PC-3 (cell line): ENCODE measurements around the gene MYO18A. TPM values are rescaled to one million over a fixed set of nuclear protein-coding genes. Genes with fewer than 3 reads are reported as not detected.

ENCODE experiments used
- ATAC-seq: fragments of 200-7000 bp; cut with Tn5 transposase; 2 replicates; pipeline ENCODE4 v1.9.1; 2020; ENCODE audit warnings: mild to moderate bottlenecking, moderate library complexity
- BruUV-seq: library from RNA; stranded (reverse); fragments of 400-500 nt; replicated peaks from 2 replicates; lab custom pipeline; 2021; lab: Mats Ljungman, UMichigan
- CTCF ChIA-PET: fragments of 300-600 bp; sonication (Branson Sonifier 250); formaldehyde crosslinking; loops from one replicate; lab custom pipeline; 2022; ENCODE audit warnings: antibody characterized with exemption; lab: Charles Lee
- POLR2A ChIA-PET: fragments of 300-600 bp; sonication (Branson Sonifier 250); formaldehyde crosslinking; loops from one replicate; lab custom pipeline; 2022; ENCODE audit warnings: antibody characterized with exemption; ENCODE audit not compliant: unreplicated experiment; lab: Charles Lee
- DNase-seq: peaks from one replicate; pipeline ENCODE4 v3.0.0-alpha.2; 2015
- H2AFZ ChIP-seq: fragments of 300-600 bp; sonication (generic); 2 replicates; pipeline ENCODE4 v1.6.0; 2016; ENCODE audit warnings: antibody characterized with exemption, low read length
- H3F3A ChIP-seq: fragments of 300-600 bp; sonication (generic); one replicate; pipeline ENCODE4 v1.6.0; 2017; ENCODE audit warnings: antibody characterized with exemption, low read length, control low read depth, mild to moderate bottlenecking; ENCODE audit not compliant: unreplicated experiment
- H3K27ac ChIP-seq: fragments of 300-600 bp; sonication (generic); 2 replicates; pipeline ENCODE4 v1.5.1; 2016; ENCODE audit warnings: mild to moderate bottlenecking, low read length
- H3K27me3 ChIP-seq: fragments of 300-600 bp; sonication (generic); 2 replicates; pipeline ENCODE4 v1.6.1; 2016; ENCODE audit warnings: low read length, mixed read lengths
- H3K36me3 ChIP-seq: fragments of 300-600 bp; sonication (generic); 2 replicates; pipeline ENCODE4 v1.6.1; 2016; ENCODE audit warnings: low read depth, mixed run types, low read length, mixed read lengths
- H3K4me1 ChIP-seq: fragments of 300-600 bp; sonication (generic); 2 replicates; pipeline ENCODE4 v1.5.1; 2016; ENCODE audit warnings: low read length; ENCODE audit not compliant: insufficient read depth
- H3K4me2 ChIP-seq: fragments of 300-600 bp; sonication (generic); 2 replicates; pipeline ENCODE4 v1.6.0; 2016; ENCODE audit warnings: low read length
- H3K4me3 ChIP-seq: fragments of 300-600 bp; sonication (generic); 2 replicates; pipeline ENCODE4 v1.5.1; 2016; ENCODE audit warnings: mild to moderate bottlenecking, low read length, mixed read lengths
- H3K79me2 ChIP-seq: fragments of 300-600 bp; sonication (generic); 2 replicates; pipeline ENCODE4 v1.6.1; 2017; ENCODE audit warnings: low read length, mixed read lengths
- H3K9ac ChIP-seq: fragments of 300-600 bp; sonication (generic); 2 replicates; pipeline ENCODE4 v1.6.0; 2016; ENCODE audit warnings: mild to moderate bottlenecking, low read length
- H3K9me2 ChIP-seq: fragments of 300-600 bp; sonication (generic); replicated peaks from 2 replicates; pipeline ENCODE4 v1.6.1; 2016; ENCODE audit warnings: mixed run types, low read length, mixed read lengths
- H3K9me3 ChIP-seq: fragments of 300-600 bp; sonication (generic); 2 replicates; pipeline ENCODE4 v1.6.1; 2016; ENCODE audit warnings: low read length, mixed read lengths
- H4K20me1 ChIP-seq: fragments of 300-600 bp; sonication (generic); 2 replicates; pipeline ENCODE4 v1.6.1; 2016; ENCODE audit warnings: low read length, mixed read lengths
- EZH2 ChIP-seq: fragments of 300-600 bp; sonication (generic); IDR thresholded peaks from one replicate; pipeline ENCODE4 v1.6.1; 2017; ENCODE audit warnings: antibody characterized with exemption, mild to moderate bottlenecking, low read length; ENCODE audit not compliant: unreplicated experiment
- EZH2phosphoT487 ChIP-seq: fragments of 300-600 bp; sonication (generic); IDR thresholded peaks from 2 replicates; pipeline ENCODE4 v1.6.1; 2018; ENCODE audit warnings: mild to moderate bottlenecking, antibody characterized with exemption, low read length, borderline replicate concordance
- intact Hi-C: fragments of 100-400 bp; cut with micrococcal nuclease; formaldehyde crosslinking; loops from 2 replicates; pipeline ENCODE4 v1.9.0; 2023
- total RNA-seq: library from RNA; depleted of rRNA; stranded (reverse); fragments of >200 nt; gene quantifications from 2 replicates; pipeline ENCODE4 v1.2.3, GENCODE V29; 2014
- TF ChIP-seq, protein P1 (sequence below): fragments of 300-600 bp; sonication (generic); conservative IDR thresholded peaks from 2 replicates; pipeline ENCODE4 v1.5.1; 2017; ENCODE audit warnings: antibody characterized with exemption, low read depth, mild to moderate bottlenecking, low read length

MYO18A gene
- total RNA-seq, 1 experiment from 2014 or later = 28.0 TPM

DNA sequence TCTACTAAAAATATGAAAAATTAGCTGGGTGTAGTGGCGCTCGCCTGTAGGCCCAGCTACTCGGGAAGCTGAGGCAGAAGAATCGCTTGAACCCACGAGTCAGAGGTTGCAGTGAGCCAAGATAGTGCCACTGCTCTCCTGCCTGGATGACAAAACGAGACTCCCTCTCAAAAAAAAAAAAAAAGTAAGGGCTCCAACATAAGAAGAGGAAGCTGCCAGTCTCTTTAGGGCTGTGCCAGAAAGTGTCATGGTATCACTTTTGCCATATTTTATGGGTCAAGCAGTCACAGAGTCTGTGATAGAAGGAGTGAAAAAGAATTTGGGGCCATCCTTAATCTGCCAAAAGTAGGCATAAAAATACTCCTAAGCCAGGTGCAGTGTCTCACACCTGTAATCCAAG, 138.6 kb downstream of the MYO18A start:
- H3K9me2 ChIP-seq = no peaks in the 10 kb centered on the region
- DNase-seq = no peak
- H3K4me3 ChIP-seq = no peak overlapping the region
- BruUV-seq = no TSS peak
- H3K4me1 ChIP-seq = no peaks in the 10 kb centered on the region
- intact Hi-C loops = no loop called here
- H3K27ac ChIP-seq = no peak overlapping the region
- H3F3A ChIP-seq = no peaks in the 10 kb centered on the region
- CTCF ChIA-PET = no interaction called here
- H3K27me3 ChIP-seq = peaks cover 37% of the 10 kb centered on the region
- H2AFZ ChIP-seq = no peak overlapping the region
- H3K9me3 ChIP-seq = no peaks in the 10 kb centered on the region
- ATAC-seq = no peak
- POLR2A ChIA-PET = no interaction called here
- H3K9ac ChIP-seq = no peak overlapping the region
- H3K79me2 ChIP-seq = no peaks in the 10 kb centered on the region
- H4K20me1 ChIP-seq = no peaks in the 10 kb centered on the region
- TF ChIP-seq EZH2 (no peak), EZH2phosphoT487 (no peak)
- TF ChIP-seq, protein P1, sequence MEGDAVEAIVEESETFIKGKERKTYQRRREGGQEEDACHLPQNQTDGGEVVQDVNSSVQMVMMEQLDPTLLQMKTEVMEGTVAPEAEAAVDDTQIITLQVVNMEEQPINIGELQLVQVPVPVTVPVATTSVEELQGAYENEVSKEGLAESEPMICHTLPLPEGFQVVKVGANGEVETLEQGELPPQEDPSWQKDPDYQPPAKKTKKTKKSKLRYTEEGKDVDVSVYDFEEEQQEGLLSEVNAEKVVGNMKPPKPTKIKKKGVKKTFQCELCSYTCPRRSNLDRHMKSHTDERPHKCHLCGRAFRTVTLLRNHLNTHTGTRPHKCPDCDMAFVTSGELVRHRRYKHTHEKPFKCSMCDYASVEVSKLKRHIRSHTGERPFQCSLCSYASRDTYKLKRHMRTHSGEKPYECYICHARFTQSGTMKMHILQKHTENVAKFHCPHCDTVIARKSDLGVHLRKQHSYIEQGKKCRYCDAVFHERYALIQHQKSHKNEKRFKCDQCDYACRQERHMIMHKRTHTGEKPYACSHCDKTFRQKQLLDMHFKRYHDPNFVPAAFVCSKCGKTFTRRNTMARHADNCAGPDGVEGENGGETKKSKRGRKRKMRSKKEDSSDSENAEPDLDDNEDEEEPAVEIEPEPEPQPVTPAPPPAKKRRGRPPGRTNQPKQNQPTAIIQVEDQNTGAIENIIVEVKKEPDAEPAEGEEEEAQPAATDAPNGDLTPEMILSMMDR = no peak
- H3K36me3 ChIP-seq = no peaks in the 10 kb centered on the region
- H3K4me2 ChIP-seq = no peak overlapping the region

DNA sequence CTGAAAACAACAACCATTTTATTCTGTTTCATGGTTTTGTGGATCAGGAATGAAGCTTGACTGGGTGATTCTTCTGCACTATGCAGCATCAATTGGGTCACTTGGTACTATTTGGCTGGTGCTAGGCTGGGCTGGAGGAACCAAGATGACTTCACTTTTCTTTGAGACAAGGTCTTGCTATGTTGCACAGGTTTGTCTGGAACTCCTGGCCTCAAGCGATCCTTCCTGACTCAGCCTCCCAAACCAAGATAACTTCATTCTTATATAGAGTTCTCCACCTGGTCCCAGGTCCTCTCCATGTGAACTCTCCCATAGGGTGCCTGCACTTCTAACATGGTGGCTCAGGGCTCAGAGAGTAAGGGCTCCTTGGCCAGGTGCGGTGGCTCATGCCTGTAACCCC, 139.1 kb downstream of the MYO18A start:
- intact Hi-C loops = no loop called here

More for the DNA sequence above, 139.1 kb downstream of the MYO18A start:
- no peak for DNase-seq
- POLR2A ChIA-PET = no interaction called here
- BruUV-seq = no TSS peak
- Histone ChIP-seq H3K36me3 (no peaks in the 10 kb centered on the region), H3K9me2 (no peaks in the 10 kb centered on the region), H3K4me3 (no peak overlapping the region), H4K20me1 (no peaks in the 10 kb centered on the region), H3K4me2 (no peak overlapping the region), H3K9ac (no peak overlapping the region), H3K9me3 (no peaks in the 10 kb centered on the region), H3F3A (no peaks in the 10 kb centered on the region), H3K27me3 (peaks cover 37% of the 10 kb centered on the region), H2AFZ (no peak overlapping the region), H3K79me2 (no peaks in the 10 kb centered on the region), H3K27ac (no peak overlapping the region), H3K4me1 (no peaks in the 10 kb centered on the region)
- TF ChIP-seq EZH2phosphoT487 = no peak
- TF ChIP-seq, protein P1 = no peak
- no peak for TF ChIP-seq EZH2
- CTCF ChIA-PET = no interaction called here
- no peak for ATAC-seq
